Endodermal cell (in vitro differentiated cells): Measurements from ENCODE around the gene RSPRY1. TPM values are rescaled to one million over a fixed set of nuclear protein-coding genes. Genes with fewer than 3 reads are reported as not detected.

Source experiments
- DNase-seq: peaks from one replicate; pipeline ENCODE4 v3.0.0-alpha.2; 2017
- H3K27ac ChIP-seq: 2 replicates; pipeline ENCODE4 v1.5.1; 2013; ENCODE audit warnings: mild to moderate bottlenecking, low read depth, low read length, moderate library complexity
- H3K27me3 ChIP-seq: 2 replicates; pipeline ENCODE4 v1.6.1; 2013; ENCODE audit warnings: mild to moderate bottlenecking, low read length, moderate library complexity; ENCODE audit not compliant: insufficient read depth, control insufficient read depth, poor library complexity, severe bottlenecking
- H3K36me3 ChIP-seq: 2 replicates; pipeline ENCODE4 v1.7.0; 2013; ENCODE audit warnings: mild to moderate bottlenecking, low read length, moderate library complexity; ENCODE audit not compliant: control insufficient read depth, insufficient read depth
- H3K4me1 ChIP-seq: one replicate; pipeline ENCODE4 v1.7.0; 2013; ENCODE audit warnings: low read length; ENCODE audit not compliant: control insufficient read depth, insufficient read depth
- H3K4me3 ChIP-seq: 2 replicates; pipeline ENCODE4 v1.5.1; 2013; ENCODE audit warnings: mild to moderate bottlenecking, low read length, moderate library complexity
- H3K9ac ChIP-seq: 2 replicates; pipeline ENCODE4 v1.6.1; 2013; ENCODE audit warnings: mild to moderate bottlenecking, low read length, moderate library complexity; ENCODE audit not compliant: poor library complexity, severe bottlenecking; ENCODE audit errors: extremely low read depth
- H3K9me3 ChIP-seq: 2 replicates; pipeline ENCODE4 v1.6.1; 2013; ENCODE audit warnings: mild to moderate bottlenecking, low read length, moderate library complexity; ENCODE audit not compliant: control insufficient read depth
- H3K27ac Mint-ChIP-seq: 2 replicates; pipeline ENCODE4 v1.8.0; 2020; ENCODE audit warnings: mixed read lengths
- H3K27me3 Mint-ChIP-seq: 2 replicates; pipeline ENCODE4 v1.8.0; 2021; ENCODE audit warnings: mild to moderate bottlenecking, mixed read lengths; ENCODE audit not compliant: insufficient read depth
- H3K36me3 Mint-ChIP-seq: 2 replicates; pipeline ENCODE4 v1.8.0; 2020; ENCODE audit warnings: low read depth, mixed read lengths
- H3K4me1 Mint-ChIP-seq: 2 replicates; pipeline ENCODE4 v1.8.0; 2020; ENCODE audit warnings: mixed read lengths
- H3K4me3 Mint-ChIP-seq: 2 replicates; pipeline ENCODE4 v1.8.0; 2020; ENCODE audit warnings: mild to moderate bottlenecking, moderate library complexity, mixed read lengths
- H3K9me3 Mint-ChIP-seq: 2 replicates; pipeline ENCODE4 v1.8.0; 2020; ENCODE audit warnings: mild to moderate bottlenecking, mixed read lengths
- CTCF ChIP-seq: fragments of 200-600 bp; sonication (generic); conservative IDR thresholded peaks from 2 replicates; pipeline ENCODE4 v1.5.0; 2021; ENCODE audit warnings: antibody characterized with exemption, mild to moderate bottlenecking
- WGBS, 2 experiments: methylation state at CpG; one replicate each; pipeline versions ENCODE4 v1.1.5 to v1.1.7; 2013; ENCODE audit warnings: missing lambda C conversion rate in 2 of 2, mixed read lengths in 1 of 2; ENCODE audit not compliant: insufficient coverage in 1 of 2, insufficient read length in 1 of 2; 5-methylcytosine and 5-hydroxymethylcytosine counted together
- total RNA-seq, 2 donors: library from RNA; stranded (reverse); fragmentation: NEBNext Ultra II Directional in 1 of 2; extraction: Animal tissue kit (Norgen Biotek cat#: 25700) in 1 of 2; gene quantifications; 2 replicates in 1 of 2; 3 replicates in 1 of 2; pipeline ENCODE4 v1.2.1, GENCODE V29; 2021

Gene RSPRY1
- total RNA-seq, 2 donors from 2014 or later, result 40.3 to 46.5 TPM

GRCh38 chr16:57240851-57241250, 54.7 kb downstream of the RSPRY1 start:
- Mint-ChIP-seq H3K27me3 (no peaks in the 10 kb centered on the region), H3K4me1 (peaks cover 7% of the 10 kb centered on the region), H3K9me3 (no peaks in the 10 kb centered on the region), H3K4me3 (no peak overlapping the region), H3K27ac (no peak overlapping the region), H3K36me3 (peaks cover 28% of the 10 kb centered on the region)
- H3K36me3 ChIP-seq, result peaks cover 39% of the 10 kb centered on the region
- H3K27me3 ChIP-seq, result no peaks in the 10 kb centered on the region
- no peaks in the 10 kb centered on the region for H3K9me3 ChIP-seq
- no peak for DNase-seq
- no peak overlapping the region for H3K27ac ChIP-seq
- no peaks in the 10 kb centered on the region for H3K4me1 ChIP-seq
- 91 to 98% methylated on average over 2 of the region's 2 CpGs for WGBS, 2 experiments
- H3K9ac ChIP-seq, result no peak overlapping the region
- H3K4me3 ChIP-seq, result no peak overlapping the region
- TF ChIP-seq CTCF, result no peak

DNA sequence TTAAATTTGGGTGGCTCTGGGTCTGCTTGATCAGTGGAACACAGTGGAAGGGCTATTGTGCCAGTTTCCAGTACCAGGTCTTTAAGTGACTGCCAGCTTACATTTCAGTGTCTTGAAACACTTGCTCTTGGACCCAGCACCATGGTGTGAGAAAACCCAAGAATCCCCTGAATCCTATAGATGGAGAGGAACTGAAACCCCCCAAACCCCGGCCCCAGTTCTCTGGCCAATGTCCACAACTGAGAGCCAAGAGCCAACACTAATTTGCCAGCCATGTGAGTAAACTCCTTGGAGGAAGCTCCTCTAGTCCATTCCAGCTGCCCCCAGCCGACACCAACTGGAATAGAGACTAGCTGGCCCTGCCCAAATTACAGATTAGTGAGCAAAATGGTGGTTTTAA, 56.5 kb downstream of the RSPRY1 start:
- Mint-ChIP-seq H3K27me3 (no peaks in the 10 kb centered on the region), H3K4me3 (no peak overlapping the region), H3K4me1 (peaks cover 10% of the 10 kb centered on the region), H3K27ac (no peak overlapping the region), H3K9me3 (no peaks in the 10 kb centered on the region), H3K36me3 (peaks cover 22% of the 10 kb centered on the region)
- H3K27ac ChIP-seq, result no peak overlapping the region
- no peaks in the 10 kb centered on the region for H3K9me3 ChIP-seq
- DNase-seq, result no peak
- H3K9ac ChIP-seq, result no peak overlapping the region
- 96 to 100% methylated on average over 2 of the region's 2 CpGs for WGBS, 2 experiments
- no peak for TF ChIP-seq CTCF
- H3K27me3 ChIP-seq, result no peaks in the 10 kb centered on the region
- no peaks in the 10 kb centered on the region for H3K4me1 ChIP-seq
- no peak overlapping the region for H3K4me3 ChIP-seq
- H3K36me3 ChIP-seq, result peaks cover 32% of the 10 kb centered on the region

GRCh38 chr16:57244463-57244766, 58.3 kb downstream of the RSPRY1 start:
- H3K4me3 ChIP-seq, result peak overlapping the region; percentile 83
- Mint-ChIP-seq H3K27me3 (no peaks in the 10 kb centered on the region), H3K4me1 (peaks cover 10% of the 10 kb centered on the region), H3K9me3 (no peaks in the 10 kb centered on the region), H3K4me3 (peak overlapping the region; percentile 69), H3K27ac (peak overlapping the region; percentile 98), H3K36me3 (peaks cover 15% of the 10 kb centered on the region)
- peak overlapping the region; percentile 57 for H3K9ac ChIP-seq
- H3K27ac ChIP-seq, result no peak overlapping the region
- no peaks in the 10 kb centered on the region for H3K27me3 ChIP-seq
- peaks cover 29% of the 10 kb centered on the region for H3K36me3 ChIP-seq
- TF ChIP-seq CTCF, result no peak
- no peaks in the 10 kb centered on the region for H3K9me3 ChIP-seq
- WGBS, 2 experiments, result 26 to 28% methylated on average over 8 to 9 of the region's 9 CpGs
- DNase-seq, result no peak
- no peaks in the 10 kb centered on the region for H3K4me1 ChIP-seq
